GM21737 (cell line): ENCODE results near the gene NEK11.
"Not testable (repeated sequence)": the region's sequence is repeated elsewhere in the genome, so short reads cannot be mapped to it uniquely, and the experiment has no call there.

Experiments
- ATAC-seq: cut with Tn5 transposase; IDR thresholded peaks from one replicate; pipeline ENCODE4 v1.9.1; 2021; ENCODE audit warnings: mild to moderate bottlenecking, moderate library complexity; ENCODE audit not compliant: unreplicated experiment

NEK11 gene

DNA sequence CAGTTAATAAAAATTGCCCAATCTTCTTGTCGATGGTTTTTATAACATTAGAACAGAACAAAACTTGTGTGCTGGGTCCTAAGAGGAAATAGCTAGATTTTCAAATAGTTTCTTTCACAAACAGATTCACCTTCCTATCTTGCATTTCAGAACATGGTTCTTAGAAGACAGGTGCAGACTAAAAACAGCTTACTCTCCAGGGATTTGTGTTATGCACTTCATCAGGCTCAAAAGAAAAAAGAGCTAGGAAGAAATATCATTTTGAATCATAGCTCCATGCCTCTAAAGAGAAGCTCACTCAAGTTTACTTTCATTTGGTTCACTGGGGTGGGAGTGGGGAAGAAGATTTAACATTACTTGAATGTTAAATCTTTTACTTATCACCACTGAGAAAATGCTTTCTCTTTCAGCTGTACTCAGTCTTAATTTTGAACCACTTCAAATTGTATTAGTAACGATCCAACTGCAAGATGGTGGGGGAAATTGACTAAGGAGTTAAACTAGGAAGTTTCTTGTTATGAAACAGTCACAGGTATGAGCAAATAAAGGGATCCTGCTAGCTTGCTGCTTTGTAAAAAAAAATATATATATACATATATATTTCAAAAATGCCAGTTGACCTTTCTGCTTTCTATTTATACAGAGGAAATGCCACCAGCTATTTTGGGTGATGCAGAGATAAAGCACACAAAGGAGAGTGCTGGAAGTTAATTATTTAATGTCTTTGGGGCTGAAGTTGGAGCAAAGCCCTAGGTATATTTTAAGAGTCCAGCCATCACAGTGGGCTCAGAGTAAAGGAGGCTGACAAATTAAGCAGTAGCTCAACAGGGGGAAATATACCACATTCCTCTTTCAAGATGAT, 326.6 kb downstream of the NEK11 start:
- ATAC-seq: no peak

DNA sequence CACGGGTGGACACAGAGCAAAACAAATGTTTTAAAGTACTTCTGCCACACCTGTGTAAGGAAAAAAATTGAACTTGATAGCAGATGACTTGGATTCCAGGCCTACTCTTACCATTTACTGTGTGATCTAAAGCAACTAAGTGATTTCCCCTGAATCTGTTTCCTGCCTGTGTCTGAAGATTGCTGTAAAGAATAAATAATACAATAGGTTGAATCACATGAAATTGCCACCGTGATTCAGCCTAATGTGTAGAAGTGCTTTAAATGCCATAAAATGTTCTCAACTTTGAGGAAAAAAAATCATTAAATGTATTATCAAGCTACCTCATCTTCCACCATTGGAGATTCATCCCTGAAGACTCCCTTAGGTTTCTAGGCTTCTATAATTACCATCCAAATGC, 327.3 kb downstream of the NEK11 start:
- no peak for ATAC-seq

DNA sequence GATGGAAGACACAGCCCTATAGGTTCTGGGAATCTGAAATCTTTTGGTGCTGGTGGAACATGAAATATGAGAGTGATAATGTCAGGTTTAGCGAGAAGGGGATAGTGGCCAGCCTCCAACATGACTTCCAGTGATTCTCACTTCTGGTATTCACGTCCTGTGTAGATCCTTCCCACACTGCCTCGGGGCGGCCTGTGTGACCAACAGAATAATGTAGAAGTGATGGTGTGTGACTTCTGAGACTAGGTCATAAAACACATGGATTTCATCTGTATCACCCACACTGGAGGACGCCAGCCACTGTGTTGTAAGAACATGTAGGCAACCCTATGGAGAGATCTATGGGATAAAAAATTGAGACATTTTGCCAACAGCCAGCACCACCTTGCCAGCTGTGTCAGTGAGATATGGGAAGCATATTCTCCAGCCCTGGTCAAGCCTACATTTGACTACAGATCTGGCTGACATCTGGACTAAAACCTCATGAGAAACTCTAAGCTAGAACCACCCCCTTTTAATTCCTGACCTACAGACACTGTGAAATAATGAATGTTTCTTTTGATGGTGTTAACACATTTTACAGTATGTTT, 329.4 kb downstream of the NEK11 start:
- no peak for ATAC-seq

DNA sequence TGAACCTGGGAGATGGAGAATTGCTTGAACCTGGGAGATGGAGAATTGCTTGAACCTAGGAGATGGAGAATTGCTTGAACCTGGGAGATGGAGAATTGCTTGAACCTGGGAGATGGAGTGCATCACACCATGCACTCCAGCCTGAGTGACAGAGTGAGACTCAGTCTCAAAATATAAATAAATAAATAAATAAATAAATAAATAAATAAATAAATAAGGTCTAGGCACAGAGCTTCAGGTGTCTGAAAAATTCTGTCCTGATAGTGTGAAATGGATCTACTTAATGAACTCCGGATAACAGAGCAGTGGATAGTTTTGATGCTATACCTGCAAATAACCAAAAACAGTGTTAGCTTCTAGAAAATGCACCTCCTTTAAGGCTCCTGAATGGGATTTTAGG, 330.6 kb downstream of the NEK11 start:
- ATAC-seq: no peak

DNA sequence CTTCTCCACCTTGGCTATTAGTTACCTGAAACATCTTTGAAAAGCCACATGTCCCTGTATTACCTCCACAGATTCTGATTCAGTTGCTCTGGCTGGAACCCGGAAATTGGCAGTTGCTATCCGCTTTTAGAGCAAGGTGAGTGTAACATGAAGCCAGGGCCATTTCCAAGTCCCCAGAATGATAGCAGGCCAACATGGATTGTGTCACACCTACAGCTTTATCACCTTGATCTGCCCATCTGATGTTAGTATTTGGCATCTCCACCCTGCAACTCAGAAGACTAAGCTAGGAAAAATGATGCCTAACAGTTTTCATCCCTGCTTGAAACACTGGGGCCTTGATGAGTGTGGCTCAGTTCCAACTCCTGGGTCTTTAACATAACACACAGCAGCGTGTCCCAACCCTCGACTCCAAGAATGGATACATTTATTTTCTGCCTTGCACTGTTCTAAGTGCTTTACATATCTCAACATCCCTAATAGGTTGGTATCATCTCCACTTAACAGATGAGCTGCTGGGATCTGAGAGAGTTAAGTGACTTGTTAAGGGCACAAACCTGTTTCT, 333.6 kb downstream of the NEK11 start:
- no peak for ATAC-seq

DNA sequence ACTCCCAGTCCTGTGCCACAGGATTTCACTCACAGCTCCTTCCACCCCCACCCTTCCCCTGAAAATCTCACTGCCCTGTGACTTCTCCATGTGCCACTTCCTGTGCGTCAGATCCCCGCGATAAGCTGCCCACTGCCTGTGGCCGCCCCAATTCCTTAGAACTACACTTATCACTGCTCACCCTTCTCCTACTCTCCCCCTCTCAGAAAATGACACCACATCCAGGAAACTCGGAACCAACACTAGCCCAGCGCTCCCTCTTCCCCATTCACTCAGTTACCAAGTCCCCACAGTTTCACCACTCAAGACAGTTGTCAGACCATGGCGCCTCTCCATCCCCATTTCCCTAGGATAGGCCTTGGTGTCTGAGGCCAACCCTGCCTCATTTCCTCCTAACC, 334.4 kb downstream of the NEK11 start:
- not testable (repeated sequence) for ATAC-seq

DNA sequence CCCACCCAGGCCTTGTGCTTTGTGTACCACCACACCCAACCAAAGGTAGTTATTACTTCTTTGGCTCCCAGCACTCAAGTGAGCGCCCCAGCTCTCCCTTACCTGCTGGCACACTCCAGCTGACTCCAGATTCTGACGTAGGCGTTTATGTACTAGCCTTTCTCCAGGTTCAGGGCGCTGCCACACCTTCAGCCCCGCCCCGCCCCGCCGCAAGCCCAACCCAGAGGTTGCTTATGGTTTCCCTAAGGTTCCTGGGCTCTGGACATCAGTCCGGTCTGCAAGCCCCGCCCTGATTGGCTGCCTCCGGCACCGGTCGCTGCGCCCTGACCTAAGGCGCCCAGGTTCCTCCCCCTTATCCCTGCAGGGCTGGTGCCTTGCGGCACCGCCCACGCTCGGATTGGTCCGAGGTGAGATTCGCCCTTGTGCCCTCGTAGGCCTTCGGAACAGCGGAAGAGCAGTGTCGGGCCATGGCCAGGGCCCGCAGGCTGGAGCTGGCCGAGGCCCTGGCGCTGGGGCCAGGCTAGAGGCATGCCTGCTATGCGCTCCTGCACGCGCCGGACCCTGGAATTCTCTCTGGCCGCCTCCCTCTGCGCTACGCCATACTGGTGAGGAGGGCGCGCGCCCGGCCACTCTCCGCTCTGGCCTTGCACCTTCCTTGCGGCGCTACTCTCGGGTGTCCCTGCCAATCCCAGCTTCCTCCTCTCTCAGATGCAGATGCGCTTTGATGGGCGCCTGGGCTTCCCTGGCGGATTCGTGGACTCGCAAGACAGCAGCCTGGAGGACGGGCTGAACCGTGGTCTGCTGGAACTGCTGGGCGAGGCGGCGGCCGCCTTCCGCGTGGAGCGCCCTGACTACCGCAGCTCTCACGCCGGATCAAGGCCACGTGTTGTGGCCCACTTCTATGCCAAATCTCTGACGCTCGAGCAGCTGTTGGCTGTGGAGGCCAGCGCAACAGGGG, 335.1 kb downstream of the NEK11 start:
- ATAC-seq: peak; percentile 69

DNA sequence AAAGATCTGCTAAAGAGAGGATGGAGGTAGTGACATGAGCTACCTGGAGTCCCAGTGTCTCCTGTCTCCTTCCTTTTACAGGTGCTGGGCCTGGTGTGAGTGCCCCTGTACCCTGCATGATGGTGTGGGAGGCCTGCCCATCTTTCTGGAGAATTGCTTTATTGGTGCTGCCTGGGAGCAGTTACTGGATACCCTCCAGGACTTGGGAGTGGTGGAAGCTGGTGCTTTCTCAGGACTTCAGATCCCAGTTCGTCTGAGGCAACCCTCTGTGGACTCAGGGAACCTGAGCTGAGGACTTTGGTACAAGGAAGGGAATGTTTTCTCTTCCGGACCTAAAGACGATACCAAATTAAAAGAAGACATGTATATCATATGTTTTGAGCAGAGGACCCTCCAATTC, 336.6 kb downstream of the NEK11 start:
- ATAC-seq: no peak

DNA sequence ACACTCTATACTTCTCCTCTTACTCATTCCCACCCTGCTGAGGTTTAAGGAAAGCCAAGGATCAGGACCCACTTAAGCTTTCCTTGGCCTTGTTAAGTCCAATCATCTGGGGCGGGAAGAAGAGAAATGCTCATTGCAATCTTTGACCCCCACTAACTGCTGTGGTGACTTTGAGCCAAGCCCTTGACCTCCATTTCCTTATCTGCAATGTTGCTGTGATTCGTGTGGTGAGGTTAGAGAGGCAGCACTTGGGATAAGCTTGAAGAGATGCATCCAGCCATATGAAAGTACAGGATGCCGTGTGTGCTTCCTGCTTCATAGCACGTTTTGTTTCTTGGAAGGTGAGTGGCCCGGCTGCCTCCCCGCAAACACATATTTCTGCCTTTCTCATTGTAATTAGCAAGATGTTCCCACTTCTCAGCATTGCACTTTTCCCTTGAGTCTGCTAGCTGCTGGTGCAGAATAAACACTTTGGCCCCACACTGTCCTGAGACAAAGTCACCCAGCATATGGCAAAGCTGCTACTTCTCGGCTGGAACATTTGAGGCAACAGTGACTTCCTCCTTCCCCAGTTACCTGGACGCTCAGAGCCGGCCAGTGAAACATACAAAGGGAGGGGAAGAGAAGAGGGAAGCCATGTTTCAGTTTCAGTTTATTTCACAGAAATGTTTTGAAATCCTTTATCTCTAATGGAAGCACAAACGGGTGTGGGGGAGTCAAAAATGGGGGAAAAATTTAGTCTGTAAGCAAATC, 344.4 kb downstream of the NEK11 start:
- no peak for ATAC-seq

DNA sequence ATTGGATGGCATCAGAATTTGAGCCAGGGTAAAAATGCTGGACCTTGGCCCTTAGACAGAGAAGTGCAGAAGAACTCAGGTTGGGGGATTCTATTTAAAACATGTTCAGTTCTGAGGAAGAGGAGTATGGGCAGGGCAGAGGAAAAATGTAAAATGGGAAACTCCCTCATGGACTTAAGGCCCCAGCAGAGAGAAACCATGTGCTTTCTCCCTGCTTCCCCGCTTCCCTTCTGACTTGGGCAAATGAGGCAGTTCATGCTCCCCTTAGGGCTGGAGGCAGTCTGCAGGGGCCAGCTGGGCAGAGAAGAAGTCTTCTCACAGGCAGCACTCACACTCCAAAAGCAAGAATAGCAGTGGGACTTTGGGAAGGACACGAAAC, 345.0 kb downstream of the NEK11 start:
- no peak for ATAC-seq

DNA sequence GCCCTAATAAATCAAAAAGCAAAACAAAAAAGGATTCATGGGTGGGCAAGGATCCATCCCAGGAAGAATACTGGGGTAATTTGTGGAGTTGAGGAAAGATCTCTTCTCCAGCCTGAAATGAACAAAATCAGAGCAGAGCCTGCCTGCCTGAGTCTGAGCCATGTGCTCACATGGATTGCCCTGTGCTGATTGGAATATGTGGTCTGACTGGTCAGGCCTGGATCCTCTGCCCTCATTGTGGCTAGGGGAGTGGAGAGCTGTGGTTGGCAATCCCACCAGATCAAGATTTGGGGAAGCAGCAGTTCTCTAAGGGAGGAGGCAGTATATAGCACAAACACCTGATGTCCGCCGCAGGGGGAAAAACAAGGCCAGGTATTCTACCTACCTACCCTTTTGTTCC, 348.1 kb downstream of the NEK11 start:
- ATAC-seq: no peak

DNA sequence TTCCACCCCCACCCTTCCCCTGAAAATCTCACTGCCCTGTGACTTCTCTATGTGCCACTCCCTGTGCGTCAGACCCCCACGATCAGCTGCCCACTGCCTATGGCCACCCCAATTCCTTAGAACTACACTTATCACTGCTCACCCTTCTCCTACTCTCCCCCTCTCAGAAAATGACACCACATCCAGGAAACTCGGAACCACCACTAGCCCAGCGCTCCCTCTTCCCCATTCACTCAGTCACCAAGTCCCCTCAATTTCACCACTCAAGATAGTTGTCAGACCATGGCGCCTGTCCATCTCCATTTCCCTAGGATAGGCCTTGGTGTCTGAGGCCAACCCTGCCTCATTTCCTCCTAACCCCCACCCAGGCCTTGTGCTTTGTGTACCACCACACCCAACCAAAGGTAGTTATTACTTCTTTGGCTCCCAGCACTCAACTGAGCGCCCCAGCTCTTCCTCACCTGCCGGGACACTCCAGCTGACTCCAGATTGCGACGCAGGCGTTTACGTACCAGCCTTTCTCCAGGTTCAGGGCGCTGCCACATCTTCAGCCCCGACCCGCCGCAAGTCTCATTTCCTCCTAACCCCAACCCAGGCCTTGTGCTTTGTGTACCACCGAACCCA, 354.3 kb downstream of the NEK11 start:
- ATAC-seq: not testable (repeated sequence)

DNA sequence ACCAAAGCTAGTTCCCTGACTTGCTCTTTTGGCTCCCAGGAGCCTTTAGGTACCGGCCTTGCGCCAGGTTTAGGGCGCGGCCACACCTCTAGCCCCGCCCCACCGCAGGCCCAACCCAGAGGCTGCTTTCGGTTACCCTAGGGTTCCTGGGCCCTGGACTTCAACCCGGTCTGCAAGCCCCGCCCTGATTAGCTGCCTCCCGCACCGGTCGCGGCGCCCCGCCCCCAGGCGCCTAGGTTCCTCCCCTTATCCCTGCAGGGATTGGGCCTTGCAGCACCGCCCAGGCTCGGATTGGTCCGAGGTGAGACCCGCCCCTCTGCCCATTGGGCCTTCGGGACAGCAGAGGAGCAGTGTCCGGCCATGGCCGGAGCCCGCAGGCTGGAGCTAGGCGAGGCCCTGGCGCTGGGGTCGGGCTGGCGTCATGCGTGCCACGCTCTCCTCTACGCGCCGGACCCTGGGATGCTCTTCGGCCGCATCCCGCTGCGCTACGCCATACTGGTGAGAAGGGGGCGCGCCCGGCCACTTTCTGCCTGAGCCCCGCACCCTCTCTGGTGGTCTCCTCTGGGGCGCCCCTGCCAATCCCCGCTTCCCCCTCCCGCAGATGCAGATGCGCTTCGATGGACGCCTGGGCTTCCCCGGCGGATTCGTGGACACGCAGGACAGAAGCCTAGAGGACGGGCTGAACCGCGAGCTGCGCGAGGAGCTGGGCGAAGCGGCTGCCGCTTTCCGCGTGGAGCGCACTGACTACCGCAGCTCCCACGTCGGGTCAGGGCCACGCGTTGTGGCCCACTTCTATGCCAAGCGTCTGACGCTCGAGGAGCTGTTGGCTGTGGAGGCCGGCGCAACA, 355.0 kb downstream of the NEK11 start, which contains the start of gene NUDT16:
Gene NUDT16, plus strand, starts transcription at position 330 of the 847 bp plus-strand sequence. Its CDS starts 31 bp downstream, at position 361.
- ATAC-seq: peak; percentile 99

DNA sequence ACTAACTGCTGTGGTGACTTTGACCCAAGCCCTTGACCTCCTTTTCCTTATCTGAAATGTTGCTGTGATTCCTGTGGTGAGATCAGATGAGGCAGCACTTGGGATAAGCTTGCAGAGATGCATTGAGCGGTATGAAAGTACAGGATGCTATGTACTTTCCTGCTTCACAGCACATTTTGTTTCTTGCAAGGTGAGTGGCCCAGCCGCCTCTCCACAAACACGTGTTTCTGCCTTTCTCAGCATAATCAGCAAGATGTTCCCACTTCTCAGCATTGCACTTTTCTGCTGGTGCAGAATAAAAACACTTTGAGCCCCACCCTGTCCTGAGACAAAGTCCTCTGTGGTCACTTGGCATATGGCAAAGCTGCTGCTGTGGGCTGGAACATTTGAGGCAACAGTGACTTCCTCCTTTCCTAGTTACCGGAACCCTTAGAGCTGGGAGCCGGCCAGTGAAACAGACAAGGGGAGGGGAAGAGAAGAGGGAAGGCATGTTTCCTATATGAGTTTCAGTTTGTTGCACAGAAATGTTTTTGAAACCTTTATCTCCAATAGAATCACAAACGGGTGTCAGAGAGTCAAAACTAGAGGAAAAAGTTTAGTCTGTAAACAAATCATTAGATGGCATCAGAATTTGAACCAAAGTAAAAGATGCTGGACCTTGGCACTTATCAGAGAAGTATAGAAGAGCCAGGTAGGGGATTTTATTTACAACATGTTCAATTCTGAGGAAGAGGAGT, 359.9 kb downstream of the NEK11 start:
- no peak for ATAC-seq

DNA sequence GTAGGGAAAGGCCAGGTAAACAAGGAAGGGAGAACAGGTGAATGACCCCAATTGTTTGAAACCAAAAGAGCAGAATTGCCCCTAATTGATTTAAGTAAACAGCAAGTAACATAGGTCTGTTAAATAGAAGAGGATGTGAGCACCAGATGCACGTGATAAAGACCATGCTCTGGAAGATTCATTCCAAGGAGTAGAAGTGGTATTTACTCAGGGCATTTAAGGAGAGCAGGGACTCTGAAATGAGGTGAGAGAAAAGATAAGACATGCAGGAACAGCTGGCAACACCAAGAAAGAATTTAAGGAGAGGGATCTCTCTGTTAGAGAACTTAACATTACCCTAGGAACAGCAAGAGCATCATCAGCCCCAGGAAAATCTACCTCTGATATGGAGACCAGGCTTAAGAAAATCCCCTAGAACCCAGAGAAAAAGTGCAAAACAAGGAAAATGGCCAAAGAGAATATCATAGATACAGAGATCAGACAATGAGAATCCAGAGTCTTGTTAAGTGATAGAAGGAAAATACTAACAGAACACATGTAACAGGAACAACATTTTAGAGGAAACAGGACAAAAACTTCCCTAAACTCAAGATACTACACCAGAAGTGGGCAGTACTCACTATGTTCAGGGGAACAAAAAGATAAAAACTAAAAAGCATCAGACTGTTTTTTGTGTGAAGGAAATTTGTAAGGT, 361.3 kb downstream of the NEK11 start:
- ATAC-seq: no peak

DNA sequence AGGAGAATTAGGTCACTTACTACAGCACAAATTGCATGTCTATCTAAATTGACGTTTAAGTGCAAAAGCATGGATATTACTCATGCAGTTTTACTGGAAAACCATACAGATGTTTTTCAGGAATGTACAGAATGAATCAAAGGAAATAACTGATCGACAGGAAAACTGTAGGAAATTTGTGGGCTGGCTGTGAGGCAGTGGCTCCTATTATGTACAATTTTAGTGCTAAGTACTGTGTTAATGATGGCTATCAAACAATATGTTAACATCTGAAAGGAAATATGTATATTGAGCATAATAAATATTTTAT, 361.8 kb downstream of the NEK11 start:
- no peak for ATAC-seq

DNA sequence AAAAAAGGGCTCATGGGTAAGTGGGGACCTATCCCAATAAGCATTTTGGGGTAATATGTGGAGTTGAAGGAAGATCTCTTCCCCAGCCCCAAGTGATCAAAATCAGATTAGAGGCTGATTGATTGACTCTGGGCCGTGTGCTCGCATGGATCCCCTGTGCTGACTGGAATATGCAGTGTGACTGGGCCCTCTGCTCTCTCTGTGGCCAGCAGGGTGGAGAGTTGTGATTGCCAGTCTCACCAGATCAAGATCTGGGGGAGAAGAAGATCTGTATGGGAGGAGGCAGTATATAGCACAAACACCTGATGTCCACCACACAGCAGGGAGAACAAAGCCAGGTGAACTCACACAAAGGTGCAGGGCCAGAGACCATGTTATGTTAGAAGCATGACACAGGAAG, 363.7 kb downstream of the NEK11 start:
- ATAC-seq: no peak

DNA sequence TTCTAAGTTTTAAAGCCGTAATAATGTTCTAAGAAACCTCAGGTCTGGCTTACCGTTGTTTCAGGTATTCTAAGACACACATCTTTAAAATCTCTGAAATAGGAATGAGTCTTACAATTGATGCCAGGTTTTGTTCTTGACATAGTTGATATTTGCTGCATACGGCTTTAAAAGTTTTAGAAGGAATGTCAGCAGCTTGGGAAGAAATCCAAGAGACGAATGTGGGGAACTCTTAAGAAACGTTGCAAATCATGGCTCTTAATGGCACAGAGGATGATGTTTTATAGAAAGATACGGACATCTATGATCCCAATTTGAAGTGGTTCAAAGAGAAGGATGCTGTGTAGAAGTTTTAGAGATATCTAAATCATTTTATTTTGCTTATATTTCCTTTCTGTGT, 366.4 kb downstream of the NEK11 start:
- ATAC-seq: no peak
